Psoas muscle (tissue), 8 donors: ENCODE measurements around the gene WFDC5. TPM values are rescaled to one million over a fixed set of nuclear protein-coding genes. Genes with fewer than 3 reads are reported as not detected.
"Not testable (repeated sequence)": the region's sequence is repeated elsewhere in the genome, so short reads cannot be mapped to it uniquely, and the experiment has no call there.

ENCODE experiments used
- ATAC-seq, 4 donors: fragments of 200-7000 bp; cut with Tn5 transposase; one replicate each; pipeline ENCODE4 v1.9.1; 2020; ENCODE audit warnings: moderate library complexity in 3 of 4, mild to moderate bottlenecking in 2 of 4
- DNase-seq, 2 donors: peaks; one replicate each; pipeline ENCODE4 v3.0.0-alpha.2; 2020
- H3K27ac ChIP-seq: fragments of 200-600 bp; one replicate; pipeline ENCODE4 v1.8.0; 2022
- H3K27me3 ChIP-seq, 3 donors: fragments of 200-600 bp in 1 of 3; one replicate each; pipeline versions ENCODE4 v1.6.1 to v1.8.0; 2013 to 2022; ENCODE audit warnings: low read length in 2 of 3, mild to moderate bottlenecking in 2 of 3, moderate library complexity in 1 of 3; ENCODE audit not compliant: insufficient read depth in 3 of 3
- H3K36me3 ChIP-seq, 2 donors: fragments of 200-600 bp in 1 of 2; one replicate each; pipeline versions ENCODE4 v1.6.1 to v1.8.0; 2013 to 2022; ENCODE audit warnings: low read depth in 1 of 2, mild to moderate bottlenecking in 1 of 2, moderate library complexity in 1 of 2; ENCODE audit not compliant: insufficient read depth in 1 of 2
- H3K4me1 ChIP-seq: fragments of 200-600 bp; one replicate; pipeline ENCODE4 v1.8.0; 2022
- H3K4me3 ChIP-seq: fragments of 200-600 bp; one replicate; pipeline ENCODE4 v1.8.0; 2022; ENCODE audit warnings: mild to moderate bottlenecking
- H3K9me3 ChIP-seq: fragments of 200-600 bp; one replicate; pipeline ENCODE4 v1.8.0; 2022
- CTCF ChIP-seq: fragments of 200-600 bp; IDR thresholded peaks from one replicate; pipeline ENCODE4 v1.8.0; 2022; ENCODE audit warnings: antibody characterized with exemption
- WGBS, 3 donors: extraction: QIAGEN DNeasy Blood & Tissue Kit; methylation state at CpG; one replicate each; pipeline versions ENCODE4 v1.1.6 to v1.1.7; 2013; 5-methylcytosine and 5-hydroxymethylcytosine counted together
- intact Hi-C, 2 donors: fragments of 100-400 bp; cut with DNase I; formaldehyde crosslinking; loops; one replicate each; pipeline versions ENCODE4 v1.11.0 to v1.14.2; 2022
- polyA plus RNA-seq, 3 donors: library from polyadenylated mRNA; stranded (reverse); fragments of 200-250 nt; gene quantifications; one replicate each; pipeline ENCODE4 v1.2.3, GENCODE V29; 2013
- total RNA-seq, 4 donors: library from RNA; stranded (reverse); fragmentation: NEBNext Ultra II Directional in 2 of 4; extraction: Animal tissue kit (Norgen Biotek cat#: 25700) in 2 of 4; gene quantifications; one replicate each; pipeline versions ENCODE4 v1.2.1 to v1.2.4, GENCODE V29; 2021 to 2023
- donor health status: healthy with polysubstance abuse.
- donor health status: DM: no; HTN: no; CAD: no; lungs with moderate emphysema.
- donor health status: Bipolar disorder and iron deficiency.
- donor health status: healthy.
- donor health status: DM: yes; HTN: yes; CAD: no.
- donor health status: DM: no; HTN: no; CAD: no.
- donor health status: DM: no; HTN: no; CAD: no.
- donor health status: DM: yes; HTN: yes; CAD: no.

The WFDC5 gene
- total and polyA plus RNA-seq, 7 donors, result not detected

DNA sequence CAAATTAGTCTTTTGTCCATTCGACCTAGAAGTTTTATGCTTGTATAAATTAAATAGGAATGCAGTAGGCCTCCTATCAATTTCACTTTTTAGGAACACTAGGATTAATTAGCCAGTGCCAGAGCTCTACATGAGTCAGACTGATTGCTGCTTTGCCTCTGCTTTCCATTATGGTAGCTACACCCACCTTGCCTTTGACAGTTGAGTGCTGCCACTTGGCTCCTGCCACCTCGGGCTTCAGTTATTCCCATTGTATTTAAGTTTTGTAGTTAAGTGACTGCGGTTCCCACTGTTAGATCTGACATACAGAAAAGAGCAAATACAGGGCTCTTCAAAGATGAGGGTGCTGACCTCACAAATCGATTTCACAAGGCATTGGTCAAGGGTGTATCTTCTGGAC is 25.9 kb upstream of the WFDC5 start:
- Histone ChIP-seq H3K27ac (no peak overlapping the region), H3K4me3 (no peak overlapping the region), H3K9me3 (no peaks in the 10 kb centered on the region), H3K27me3 (peaks cover 0 to 14% (median 8%) of the 10 kb centered on the region in 3 donors), H3K4me1 (no peaks in the 10 kb centered on the region), H3K36me3 (no peaks in the 10 kb centered on the region)
- intact Hi-C loops, result no loop called here
- ATAC-seq (no peak), DNase-seq (no peak)
- no peak for TF ChIP-seq CTCF
- WGBS, 3 donors, result 46 to 55% (median 48%) methylated on average over 4 of the region's 4 CpGs

GRCh38 chr20:45139733-45140375 is 24.9 kb upstream of the WFDC5 start:
- H3K27me3 ChIP-seq, DNase-seq, H3K36me3 ChIP-seq, intact Hi-C loops, H3K9me3 ChIP-seq, ATAC-seq, H3K4me1 ChIP-seq, H3K27ac ChIP-seq, H3K4me3 ChIP-seq: not testable (repeated sequence)
- WGBS, 3 donors, result 57 to 65% (median 58%) methylated on average over 5 of the region's 5 CpGs

DNA sequence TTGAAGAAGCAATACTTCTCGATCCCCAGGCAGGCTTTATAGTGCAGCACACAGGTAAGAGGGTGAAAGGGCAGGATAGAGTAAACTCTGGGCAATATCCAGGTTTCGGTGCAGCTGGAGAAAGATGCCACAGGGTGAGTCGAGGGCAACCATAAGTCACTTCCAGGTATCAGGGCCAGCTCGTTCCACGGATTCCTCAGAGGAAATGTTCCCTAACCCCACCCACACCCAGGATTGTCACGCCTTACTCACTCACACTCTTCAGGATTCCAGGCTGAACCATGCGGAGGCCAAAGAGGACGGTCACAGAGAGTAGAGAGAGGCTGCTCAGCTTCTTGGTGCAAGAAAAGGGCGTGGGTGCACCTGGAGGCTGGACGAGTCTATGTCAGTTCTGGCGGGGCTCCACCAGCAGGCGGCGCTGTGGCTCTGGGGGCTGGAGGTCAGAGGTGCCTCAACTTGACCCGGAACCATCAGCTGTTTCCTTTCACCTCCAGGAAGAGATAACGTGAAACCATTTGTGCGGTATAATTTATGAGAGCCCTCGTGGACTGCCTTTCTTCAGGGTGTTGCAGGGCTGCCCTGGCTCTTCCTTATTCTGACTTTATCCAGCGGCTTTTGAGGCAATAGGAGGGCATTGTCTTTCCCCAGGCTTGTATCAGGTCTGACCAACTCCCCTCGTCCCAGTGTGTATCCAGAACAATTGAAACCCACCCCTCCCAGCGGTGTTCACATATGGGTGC is 23.8 kb upstream of the WFDC5 start:
- ATAC-seq, result no peak
- TF ChIP-seq CTCF, result peak; percentile 39
- Histone ChIP-seq H3K27me3 (peaks cover 0 to 11% (median 6%) of the 10 kb centered on the region in 3 donors), H3K36me3 (no peaks in the 10 kb centered on the region), H3K4me1 (no peaks in the 10 kb centered on the region), H3K27ac (no peak overlapping the region), H3K4me3 (no peak overlapping the region), H3K9me3 (no peaks in the 10 kb centered on the region)
- intact Hi-C loops, result no loop called here
- WGBS, 3 donors, result 34 to 37% (median 34%) methylated on average over 20 of the region's 20 CpGs
- DNase-seq, result peak; percentile 25 to 62

- no peaks in the 10 kb centered on the region for H3K4me1 ChIP-seq
- H3K9me3 ChIP-seq, result no peaks in the 10 kb centered on the region
- H3K27me3 ChIP-seq, result peaks cover 0 to 11% (median 6%) of the 10 kb centered on the region in 3 donors
- DNase-seq (no peak), ATAC-seq (no peak)
- WGBS, 3 donors, result 37 to 74% (median 66%) methylated on average over 2 of the region's 2 CpGs
- H3K36me3 ChIP-seq, result no peaks in the 10 kb centered on the region
- no peak for TF ChIP-seq CTCF
- H3K4me3 ChIP-seq, result no peak overlapping the region
- intact Hi-C loops, result no loop called here
- no peak overlapping the region for H3K27ac ChIP-seq
These were observed 21.9 kb upstream of the WFDC5 start for GRCh38 chr20:45136911-45137310.

DNA sequence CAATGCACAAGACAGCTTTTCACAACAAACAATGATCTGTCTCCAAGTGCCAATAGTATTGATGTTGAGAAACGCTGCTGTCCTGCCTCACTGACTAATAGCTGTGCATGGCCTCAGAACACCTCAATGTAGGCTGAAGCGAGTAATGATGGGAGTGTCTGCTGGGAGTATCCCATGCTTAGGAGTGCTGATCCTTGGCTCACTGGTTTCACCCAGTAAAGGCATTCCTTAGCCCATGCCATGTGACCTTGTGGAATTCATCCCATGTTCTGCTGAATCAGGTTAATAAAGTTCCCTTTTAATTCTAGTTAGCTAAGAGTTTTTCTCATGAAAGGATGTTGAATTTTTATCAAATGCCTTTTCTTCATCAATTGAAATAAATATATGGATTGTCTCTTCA is 13.1 kb upstream of the WFDC5 start:
- Histone ChIP-seq H3K36me3 (no peaks in the 10 kb centered on the region), H3K9me3 (no peaks in the 10 kb centered on the region), H3K27ac (no peak overlapping the region), H3K4me3 (no peak overlapping the region), H3K27me3 (peaks cover 0 to 16% (median 10%) of the 10 kb centered on the region in 3 donors), H3K4me1 (no peaks in the 10 kb centered on the region)
- intact Hi-C loops, result no loop called here
- WGBS, 3 donors, result 63 to 72% (median 65%) methylated on average over 2 of the region's 2 CpGs
- no peak for DNase-seq
- ATAC-seq, result no peak
- TF ChIP-seq CTCF, result no peak
